ENCODE results near the gene RASA1.

RASA1 gene

DNA sequence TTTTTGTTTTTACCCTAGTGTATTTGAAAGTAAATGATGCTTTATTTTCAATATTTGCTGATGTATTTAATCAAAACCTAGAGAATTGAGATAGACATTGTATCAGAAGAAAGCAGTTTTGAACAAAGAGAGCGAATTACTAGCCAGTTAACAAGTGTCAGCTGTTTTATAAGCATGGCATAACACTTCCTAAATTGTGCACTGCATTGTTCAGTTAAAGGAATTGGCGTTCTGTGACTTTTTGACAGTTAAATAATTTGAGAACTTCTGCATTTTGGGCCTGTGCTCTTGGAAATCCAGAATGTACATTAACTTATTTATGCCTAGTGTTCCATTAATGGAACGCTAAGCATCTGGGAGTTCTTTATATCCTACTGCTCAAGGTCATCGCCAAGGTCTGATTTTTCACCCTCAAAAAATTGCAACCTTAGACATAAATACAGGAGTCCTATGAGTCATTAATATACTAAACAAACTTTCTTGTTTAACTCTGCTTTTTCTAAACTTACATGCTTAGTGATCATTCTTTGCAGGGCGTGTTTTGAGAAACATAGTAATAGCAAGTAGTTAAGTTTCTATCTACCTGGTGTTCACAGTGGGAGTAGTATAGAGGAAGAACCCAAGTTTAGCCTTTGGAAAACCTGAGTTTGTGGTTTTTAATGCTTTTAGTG is 31.1 kb downstream of the RASA1 start:
- TF ChIP-seq, protein P1, sequence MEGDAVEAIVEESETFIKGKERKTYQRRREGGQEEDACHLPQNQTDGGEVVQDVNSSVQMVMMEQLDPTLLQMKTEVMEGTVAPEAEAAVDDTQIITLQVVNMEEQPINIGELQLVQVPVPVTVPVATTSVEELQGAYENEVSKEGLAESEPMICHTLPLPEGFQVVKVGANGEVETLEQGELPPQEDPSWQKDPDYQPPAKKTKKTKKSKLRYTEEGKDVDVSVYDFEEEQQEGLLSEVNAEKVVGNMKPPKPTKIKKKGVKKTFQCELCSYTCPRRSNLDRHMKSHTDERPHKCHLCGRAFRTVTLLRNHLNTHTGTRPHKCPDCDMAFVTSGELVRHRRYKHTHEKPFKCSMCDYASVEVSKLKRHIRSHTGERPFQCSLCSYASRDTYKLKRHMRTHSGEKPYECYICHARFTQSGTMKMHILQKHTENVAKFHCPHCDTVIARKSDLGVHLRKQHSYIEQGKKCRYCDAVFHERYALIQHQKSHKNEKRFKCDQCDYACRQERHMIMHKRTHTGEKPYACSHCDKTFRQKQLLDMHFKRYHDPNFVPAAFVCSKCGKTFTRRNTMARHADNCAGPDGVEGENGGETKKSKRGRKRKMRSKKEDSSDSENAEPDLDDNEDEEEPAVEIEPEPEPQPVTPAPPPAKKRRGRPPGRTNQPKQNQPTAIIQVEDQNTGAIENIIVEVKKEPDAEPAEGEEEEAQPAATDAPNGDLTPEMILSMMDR (IDR thresholded peaks at IDR 0.05) = no peak

DNA sequence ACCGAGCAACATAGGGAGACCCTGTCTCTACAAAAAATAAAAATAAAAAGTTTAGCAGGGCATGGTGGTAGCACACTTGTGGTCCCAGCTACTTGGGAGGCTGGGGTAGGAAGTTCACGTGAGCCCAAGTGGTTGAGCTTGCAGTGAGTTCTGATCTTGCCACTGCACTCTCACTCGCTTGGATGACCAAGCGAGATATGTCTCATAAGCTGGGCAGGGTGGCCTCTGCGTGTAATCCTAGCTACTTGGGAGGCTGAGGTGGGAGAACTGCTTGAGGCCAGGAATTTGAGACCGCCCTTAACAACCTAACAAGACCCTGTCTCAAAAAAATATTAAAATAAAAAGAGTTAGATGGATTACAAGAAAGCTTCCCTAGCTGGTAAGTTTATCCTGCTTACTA is 32.5 kb downstream of the RASA1 start:
- TF ChIP-seq, protein P1 (IDR thresholded peaks at IDR 0.05) = no peak

DNA sequence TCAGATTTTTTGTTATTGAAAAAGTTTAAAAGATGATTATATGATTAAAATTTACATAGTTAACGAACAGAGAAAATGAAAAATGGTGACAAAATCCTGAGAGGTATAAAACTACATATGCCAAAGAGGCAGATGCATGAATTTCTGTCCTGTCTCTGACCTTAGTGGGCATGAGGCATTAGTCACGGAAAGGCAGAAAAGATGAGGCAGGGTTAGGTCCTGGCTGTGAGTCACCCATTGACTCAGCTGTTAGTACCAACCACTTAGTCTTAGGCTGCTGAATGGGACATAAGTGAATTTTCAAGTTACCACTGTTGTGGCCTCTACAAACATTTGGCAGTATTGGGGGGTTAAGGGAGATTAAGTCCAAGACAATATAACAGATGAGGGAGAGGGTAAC is 33.1 kb downstream of the RASA1 start:
- TF ChIP-seq, protein P1 (IDR thresholded peaks at IDR 0.05) = no peak

DNA sequence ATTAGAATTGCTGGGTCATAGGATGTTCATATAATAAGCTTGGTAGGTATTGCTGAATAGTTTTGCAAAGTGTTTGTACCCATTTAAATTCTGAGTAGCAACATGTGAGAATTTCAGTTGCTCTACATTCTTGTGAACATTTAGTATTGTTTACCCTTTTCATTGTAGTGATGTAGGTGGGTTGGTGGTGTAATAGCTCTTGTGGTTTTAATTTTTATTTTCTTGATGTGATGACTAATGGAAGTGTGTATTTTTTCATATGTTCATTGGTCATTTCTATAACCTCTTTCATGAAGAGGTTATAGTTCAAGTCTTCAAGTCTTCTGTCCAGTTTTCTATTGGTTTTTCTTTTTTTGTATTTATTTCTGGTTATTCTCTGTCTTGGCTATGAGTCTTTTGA is 34.4 kb downstream of the RASA1 start:
- TF ChIP-seq, protein P1 (IDR thresholded peaks at IDR 0.05) = no peak

DNA sequence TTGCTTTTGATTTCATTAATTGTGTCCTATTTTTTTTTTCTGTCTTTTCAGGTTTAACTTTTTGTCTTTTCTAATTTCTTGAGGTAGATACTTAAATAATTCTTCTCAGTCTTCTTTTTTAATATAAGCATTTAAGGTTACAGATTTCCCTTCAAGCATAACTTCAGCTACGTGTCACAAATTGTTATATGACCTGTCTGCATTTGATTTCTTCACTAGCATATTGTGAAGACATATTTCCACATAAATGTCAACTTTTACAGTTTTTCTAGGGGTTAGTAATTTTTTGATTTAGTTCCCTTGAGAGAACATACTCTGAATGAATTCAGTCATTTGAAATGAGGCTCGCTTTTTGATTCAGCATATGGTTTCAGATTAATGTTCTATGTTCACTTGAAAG is 35.6 kb downstream of the RASA1 start:
- TF ChIP-seq, protein P1 (IDR thresholded peaks at IDR 0.05) = no peak

DNA sequence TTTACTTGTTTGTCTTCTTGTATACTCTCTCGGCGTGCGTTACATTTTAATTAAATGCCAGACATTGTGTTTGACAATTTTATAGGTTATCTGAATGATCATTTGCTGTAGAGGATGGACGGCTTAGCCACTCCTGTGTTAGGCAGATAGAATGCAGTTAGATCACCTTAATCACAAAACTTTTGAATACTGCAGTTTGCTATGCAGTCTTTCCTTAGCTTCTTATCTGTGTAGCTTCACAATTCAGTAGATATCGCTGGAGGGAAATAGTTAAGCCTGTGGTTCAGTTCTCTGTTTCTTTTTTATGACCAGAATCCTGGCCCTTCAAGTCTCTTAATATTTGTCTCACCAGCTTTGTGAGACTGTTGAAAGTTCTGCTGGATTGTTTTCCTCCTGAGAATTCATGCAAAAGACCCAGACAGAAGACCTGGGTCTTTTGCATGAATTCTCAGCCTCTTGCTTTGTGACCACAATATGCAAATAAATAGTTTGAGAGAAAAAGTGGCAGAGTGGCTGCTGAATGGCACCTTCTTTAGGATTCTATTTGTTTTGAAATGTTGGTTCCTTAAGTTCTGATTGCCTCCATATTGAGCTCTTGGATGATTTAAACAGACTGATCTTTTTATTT is 40.2 kb downstream of the RASA1 start:
- TF ChIP-seq, protein P1 (IDR thresholded peaks at IDR 0.05) = no peak

DNA sequence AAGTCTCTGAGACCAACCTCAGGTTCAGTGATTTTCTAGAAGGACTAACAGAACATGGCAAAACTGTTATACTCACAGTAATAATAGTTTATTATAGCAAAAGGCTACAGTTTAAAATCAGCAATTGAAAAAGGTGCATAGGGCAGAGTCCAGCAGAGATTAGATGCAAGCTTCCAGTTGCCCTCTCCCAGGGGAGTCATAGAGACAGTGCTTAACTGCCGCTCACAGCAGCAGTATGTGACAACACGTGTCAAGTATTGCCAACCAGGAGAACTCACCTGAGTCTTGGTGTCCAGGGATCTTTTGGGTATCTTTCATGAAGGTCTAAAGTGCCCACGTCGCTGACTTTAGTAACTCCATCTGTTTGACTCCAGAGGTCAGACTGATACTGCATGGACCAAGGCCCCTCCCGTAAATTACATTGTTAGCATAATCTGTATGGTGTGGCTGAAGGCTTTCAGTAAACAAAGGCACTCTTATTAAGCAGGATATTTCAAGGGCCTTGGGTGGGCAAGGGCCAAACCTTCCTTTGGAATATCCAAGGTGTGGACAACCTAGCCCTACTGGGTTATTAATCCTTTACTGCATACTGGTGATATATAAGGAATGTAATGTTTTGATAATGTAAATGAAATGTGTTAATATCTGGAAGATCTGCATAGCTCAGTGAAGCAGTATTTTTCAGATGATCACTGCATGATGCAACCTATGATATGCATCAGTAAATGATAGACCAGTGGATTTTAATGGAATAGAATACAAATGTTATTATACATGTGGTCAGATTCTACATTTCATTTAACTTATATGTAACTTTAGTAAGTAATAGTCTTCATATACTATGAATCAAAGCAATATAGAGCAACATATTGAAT is 44.0 kb downstream of the RASA1 start:
- TF ChIP-seq, protein P1 (IDR thresholded peaks at IDR 0.05) = no peak

All from LNCAP (cell line).